Lower lobe of right lung (tissue), 2 donors: ENCODE data around the gene ZNF267. TPM values are rescaled to one million over a fixed set of nuclear protein-coding genes. Genes with fewer than 3 reads are reported as not detected.
"Not testable (repeated sequence)": the region's sequence is repeated elsewhere in the genome, so short reads cannot be mapped to it uniquely, and the experiment has no call there.

ENCODE experiments used
- ATAC-seq, 2 donors: fragments of 200-7000 bp; cut with Tn5 transposase; one replicate each; pipeline ENCODE4 v1.9.1; 2020 to 2022; ENCODE audit warnings: mild to moderate bottlenecking in 2 of 2, moderate library complexity in 2 of 2
- DNase-seq: peaks from one replicate; pipeline ENCODE4 v3.0.0-alpha.2; 2020
- H3K27ac ChIP-seq: fragments of 200-600 bp; one replicate; pipeline ENCODE4 v1.8.0; 2022
- H3K27me3 ChIP-seq: fragments of 200-600 bp; one replicate; pipeline ENCODE4 v1.8.0; 2022; ENCODE audit warnings: low read depth
- H3K36me3 ChIP-seq: fragments of 200-600 bp; one replicate; pipeline ENCODE4 v1.8.0; 2022; ENCODE audit warnings: mild to moderate bottlenecking
- H3K4me1 ChIP-seq: fragments of 200-600 bp; one replicate; pipeline ENCODE4 v1.8.0; 2022
- H3K4me3 ChIP-seq: fragments of 200-600 bp; one replicate; pipeline ENCODE4 v1.8.0; 2022; ENCODE audit warnings: mild to moderate bottlenecking
- H3K9me3 ChIP-seq: fragments of 200-600 bp; one replicate; pipeline ENCODE4 v1.8.0; 2022
- intact Hi-C: fragments of 100-400 bp; cut with DNase I; formaldehyde crosslinking; loops from one replicate; pipeline ENCODE4 v1.11.0; 2022
- long read RNA-seq: library from polyadenylated mRNA; unstranded; transcript quantifications from one replicate; pipeline ENCODE4 v2.0.0, GENCODE V29; 2021
- total RNA-seq: library from RNA; stranded (reverse); fragmentation: NEBNext Ultra II Directional; extraction: Animal tissue kit (Norgen Biotek cat#: 25700); gene quantifications from one replicate; pipeline ENCODE4 v1.2.1, GENCODE V29; 2021
- TF ChIP-seq, protein P1 (sequence below): fragments of 200-600 bp; IDR thresholded peaks from one replicate; pipeline ENCODE4 v1.8.0; 2022; ENCODE audit warnings: antibody characterized with exemption, mild to moderate bottlenecking
- donor health status: DM: no; HTN: yes; CAD: no; lungs with severe emphysema.

ZNF267 gene
- total RNA-seq, result 17.0 TPM
- long read RNA-seq, transcript ZNF267-201 (4 exons, 3,317 nt), result major isoform, 24 of 31 reads
- long read RNA-seq, partial matches to known transcripts, result 1 of 31 reads
- long read RNA-seq, other reads (novel, unspliced or antisense), result 4 of 31 reads

DNA sequence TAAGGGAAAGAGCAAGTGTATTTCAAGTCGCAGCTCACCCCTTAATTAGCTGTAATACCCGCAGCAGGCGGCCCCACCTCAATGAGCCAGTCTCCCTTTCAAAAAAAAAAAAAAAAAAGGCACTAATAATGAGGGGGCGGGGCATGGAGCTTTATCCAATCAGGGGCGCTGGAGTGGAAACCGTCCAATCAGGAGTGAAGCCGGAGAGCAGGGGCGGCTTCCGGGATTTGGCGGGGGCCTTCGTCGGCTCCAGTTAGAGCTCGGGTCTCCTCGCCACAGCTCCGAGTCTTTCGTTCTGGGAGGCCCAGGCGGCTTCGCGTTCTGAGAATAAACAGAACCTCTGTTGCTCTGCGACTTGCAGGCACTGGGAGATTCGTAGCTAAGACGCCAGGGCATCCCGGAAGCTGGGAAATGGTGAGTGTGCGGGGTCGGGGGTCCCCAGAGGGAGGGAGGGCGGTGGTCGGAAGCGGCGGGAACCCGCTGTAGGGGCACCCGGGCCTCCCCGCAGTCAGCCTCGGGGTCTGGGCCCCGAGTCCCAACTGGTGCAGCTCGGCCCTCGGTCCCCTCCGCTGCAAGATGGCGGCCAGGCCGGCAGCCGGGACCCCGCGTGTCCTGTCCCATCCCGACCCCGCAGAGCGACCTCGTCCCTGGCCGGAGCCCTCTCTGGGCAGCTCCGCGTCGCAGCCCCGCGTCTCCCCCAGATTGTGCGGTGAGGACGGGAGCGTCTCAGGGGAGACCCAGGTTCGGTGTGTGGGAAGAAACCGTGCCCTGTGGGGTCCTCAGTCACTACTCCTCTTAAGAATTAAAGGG, at the start of gene ZNF267:
TSS of gene ZNF267 (plus strand) at position 252 of the 810 bp plus-strand sequence. CDS start at position 412, 160 bp downstream.
- Histone ChIP-seq H3K9me3 (no peaks in the 10 kb centered on the region), H3K36me3 (no peaks in the 10 kb centered on the region), H3K4me1 (peaks cover 58% of the 10 kb centered on the region), H3K4me3 (peak within 1 kb of the TSS; percentile 97), H3K27me3 (no peaks in the 10 kb centered on the region), H3K27ac (peak within 1 kb of the TSS; percentile 96)
- peak; percentile 95 for DNase-seq
- TF ChIP-seq, protein P1, sequence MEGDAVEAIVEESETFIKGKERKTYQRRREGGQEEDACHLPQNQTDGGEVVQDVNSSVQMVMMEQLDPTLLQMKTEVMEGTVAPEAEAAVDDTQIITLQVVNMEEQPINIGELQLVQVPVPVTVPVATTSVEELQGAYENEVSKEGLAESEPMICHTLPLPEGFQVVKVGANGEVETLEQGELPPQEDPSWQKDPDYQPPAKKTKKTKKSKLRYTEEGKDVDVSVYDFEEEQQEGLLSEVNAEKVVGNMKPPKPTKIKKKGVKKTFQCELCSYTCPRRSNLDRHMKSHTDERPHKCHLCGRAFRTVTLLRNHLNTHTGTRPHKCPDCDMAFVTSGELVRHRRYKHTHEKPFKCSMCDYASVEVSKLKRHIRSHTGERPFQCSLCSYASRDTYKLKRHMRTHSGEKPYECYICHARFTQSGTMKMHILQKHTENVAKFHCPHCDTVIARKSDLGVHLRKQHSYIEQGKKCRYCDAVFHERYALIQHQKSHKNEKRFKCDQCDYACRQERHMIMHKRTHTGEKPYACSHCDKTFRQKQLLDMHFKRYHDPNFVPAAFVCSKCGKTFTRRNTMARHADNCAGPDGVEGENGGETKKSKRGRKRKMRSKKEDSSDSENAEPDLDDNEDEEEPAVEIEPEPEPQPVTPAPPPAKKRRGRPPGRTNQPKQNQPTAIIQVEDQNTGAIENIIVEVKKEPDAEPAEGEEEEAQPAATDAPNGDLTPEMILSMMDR, result no peak
- intact Hi-C loops, result no loop called here
- peak; percentile 95 to 97 for ATAC-seq

DNA sequence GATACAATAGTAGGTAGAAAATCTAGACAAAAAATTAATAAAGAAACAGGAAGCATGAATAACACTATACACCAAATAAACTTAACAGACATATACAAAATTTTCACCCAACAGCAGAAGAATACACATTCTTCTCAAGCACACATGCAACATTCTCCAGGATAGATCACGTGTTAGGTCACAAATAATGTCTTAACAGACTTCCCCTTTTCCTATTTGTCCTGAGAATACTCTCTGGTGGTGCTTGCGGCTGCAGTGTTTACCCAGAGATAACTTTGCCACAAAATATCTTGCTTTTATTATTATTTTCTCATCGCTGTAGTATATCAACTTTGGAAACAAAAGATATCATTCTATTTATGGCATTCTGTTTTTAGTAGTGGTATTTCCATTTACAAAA, 40.6 kb upstream of the ZNF267 start:
- H3K4me3 ChIP-seq, result no peak overlapping the region
- DNase-seq (no peak), ATAC-seq (no peak)
- H3K27me3 ChIP-seq, result no peaks in the 10 kb centered on the region
- intact Hi-C loops, result no loop called here
- H3K36me3 ChIP-seq, result no peaks in the 10 kb centered on the region
- TF ChIP-seq, protein P1, result no peak
- no peak overlapping the region for H3K27ac ChIP-seq
- H3K9me3 ChIP-seq, result peaks cover 4% of the 10 kb centered on the region
- H3K4me1 ChIP-seq, result no peaks in the 10 kb centered on the region

GRCh38 chr16:31836396-31836795, 37.2 kb upstream of the ZNF267 start:
- H3K9me3 ChIP-seq, H3K27me3 ChIP-seq, H3K36me3 ChIP-seq, H3K27ac ChIP-seq, H3K4me1 ChIP-seq, DNase-seq, ATAC-seq, intact Hi-C loops, H3K4me3 ChIP-seq: not testable (repeated sequence)

DNA sequence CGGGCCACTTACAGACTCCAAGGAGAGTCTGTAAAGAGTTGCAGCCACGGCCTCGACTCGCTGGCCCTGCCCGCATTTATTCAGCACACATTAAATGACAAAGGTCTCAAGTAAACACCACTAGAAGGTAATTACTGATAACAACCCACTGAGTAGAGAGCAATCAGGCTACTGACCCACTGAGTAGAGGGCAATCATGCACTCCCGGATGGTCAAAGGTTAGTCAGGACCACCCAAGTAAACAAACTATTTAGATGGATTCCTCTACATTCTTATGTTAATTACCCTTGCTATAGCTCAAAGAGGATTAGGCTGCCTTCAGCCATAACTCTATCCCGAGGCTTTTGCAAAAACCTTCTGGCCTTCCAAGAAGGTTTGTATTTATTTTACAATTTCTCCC, 30.7 kb upstream of the ZNF267 start:
- intact Hi-C loops, result no loop called here
- Histone ChIP-seq H3K36me3 (no peaks in the 10 kb centered on the region), H3K9me3 (peaks cover 6% of the 10 kb centered on the region), H3K27me3 (no peaks in the 10 kb centered on the region), H3K4me1 (no peaks in the 10 kb centered on the region), H3K4me3 (no peak overlapping the region), H3K27ac (no peak overlapping the region)
- DNase-seq (no peak), ATAC-seq (no peak)
- TF ChIP-seq, protein P1, result no peak

GRCh38 chr16:31848572-31848971, 25.0 kb upstream of the ZNF267 start:
- H3K27me3 ChIP-seq, H3K27ac ChIP-seq, ATAC-seq, intact Hi-C loops, H3K4me3 ChIP-seq, H3K36me3 ChIP-seq, H3K4me1 ChIP-seq, DNase-seq: not testable (repeated sequence)
- peaks cover 24% of the 10 kb centered on the region for H3K9me3 ChIP-seq

- intact Hi-C loops, result no loop called here
- no peak for ATAC-seq
- no peak overlapping the region for H3K4me3 ChIP-seq
- TF ChIP-seq, protein P1, result no peak
- no peak for DNase-seq
- H3K36me3 ChIP-seq, result no peaks in the 10 kb centered on the region
- H3K9me3 ChIP-seq, result peaks cover 14% of the 10 kb centered on the region
- H3K4me1 ChIP-seq, result no peaks in the 10 kb centered on the region
- H3K27ac ChIP-seq, result no peak overlapping the region
- no peaks in the 10 kb centered on the region for H3K27me3 ChIP-seq
Observed at GRCh38 chr16:31853291-31853690, 20.3 kb upstream of the ZNF267 start.
